Neural cell (in vitro differentiated cells): ENCODE measurements around the gene HIPK4. TPM values are rescaled to one million over a fixed set of nuclear protein-coding genes. Genes with fewer than 3 reads are reported as not detected.

Source experiments
- H2AFZ ChIP-seq: fragments of 200-600, 300-800 bp; sonication (generic), shearing (Covaris generic); 2 replicates; pipeline ENCODE4 v1.6.0; 2014; ENCODE audit warnings: low read depth, mild to moderate bottlenecking, antibody characterized with exemption, low read length, moderate library complexity
- H3F3A ChIP-seq: fragments of 200-600 bp; shearing (Covaris generic); 2 replicates; pipeline ENCODE4 v1.6.1; 2016; ENCODE audit warnings: mild to moderate bottlenecking, moderate library complexity, mixed read lengths, antibody characterized with exemption, low read length; ENCODE audit not compliant: insufficient read depth, poor library complexity, severe bottlenecking
- H3K27ac ChIP-seq: fragments of 200-600, 300-800 bp; sonication (generic), shearing (Covaris generic); 2 replicates; pipeline ENCODE4 v1.5.1; 2014; ENCODE audit warnings: mild to moderate bottlenecking, low read length, moderate library complexity
- H3K27me3 ChIP-seq: fragments of 300-800, 200-600 bp; sonication (generic), shearing (Covaris generic); 2 replicates; pipeline ENCODE4 v1.6.0; 2014; ENCODE audit warnings: mild to moderate bottlenecking, low read depth, low read length, moderate library complexity; ENCODE audit not compliant: insufficient read depth
- H3K36me3 ChIP-seq: fragments of 300-800, 200-600 bp; sonication (generic), shearing (Covaris generic); 2 replicates; pipeline ENCODE4 v1.5.1; 2014; ENCODE audit warnings: mild to moderate bottlenecking, antibody characterized with exemption, low read length, moderate library complexity; ENCODE audit not compliant: insufficient read depth
- H3K4me2 ChIP-seq: fragments of 300-800, 200-600 bp; sonication (generic), shearing (Covaris generic); 2 replicates; pipeline ENCODE4 v1.6.0; 2014; ENCODE audit warnings: mild to moderate bottlenecking, low read length
- H3K4me3 ChIP-seq: fragments of 300-800, 200-600 bp; sonication (generic), shearing (Covaris generic); 2 replicates; pipeline ENCODE4 v1.5.1; 2014; ENCODE audit warnings: mild to moderate bottlenecking, low read length, moderate library complexity
- H3K79me2 ChIP-seq: fragments of 200-600 bp; shearing (Covaris generic); replicated peaks from 2 replicates; pipeline ENCODE4 v1.6.0; 2014; ENCODE audit warnings: mild to moderate bottlenecking, low read length, moderate library complexity; ENCODE audit not compliant: insufficient read depth
- H3K9ac ChIP-seq: fragments of 300-800, 200-600 bp; sonication (generic), shearing (Covaris generic); 2 replicates; pipeline ENCODE4 v1.6.1; 2016; ENCODE audit warnings: mild to moderate bottlenecking, low read length, mixed read lengths
- H3K9me2 ChIP-seq: fragments of 200-600 bp; shearing (Covaris generic); 2 replicates; pipeline ENCODE4 v1.6.1; 2016; ENCODE audit warnings: mild to moderate bottlenecking, low read length, mixed read lengths; ENCODE audit not compliant: insufficient read depth
- H3K9me3 ChIP-seq: fragments of 200-600, 300-800 bp; sonication (generic), shearing (Covaris generic); 2 replicates; pipeline ENCODE4 v1.6.1; 2016; ENCODE audit warnings: mild to moderate bottlenecking, mixed run types, low read length, moderate library complexity, mixed read lengths
- H4K20me1 ChIP-seq: fragments of 200-600 bp; shearing (Covaris generic); 2 replicates; pipeline ENCODE4 v1.6.1; 2016; ENCODE audit warnings: mild to moderate bottlenecking, mixed run types; ENCODE audit not compliant: insufficient read depth
- EP300 ChIP-seq: fragments of 450-650 bp; conservative IDR thresholded peaks from 2 replicates; pipeline ENCODE4 v1.6.1; 2014; ENCODE audit warnings: antibody characterized with exemption, mild to moderate bottlenecking, moderate library complexity; ENCODE audit not compliant: poor library complexity, severe bottlenecking
- EZH2 ChIP-seq: fragments of 200-600, 300-800 bp; shearing (Covaris generic), sonication (generic); IDR thresholded peaks from 2 replicates; pipeline ENCODE4 v1.6.1; 2014; ENCODE audit warnings: antibody characterized with exemption, low read length, borderline replicate concordance, mild to moderate bottlenecking; ENCODE audit not compliant: insufficient read depth, poor library complexity, severe bottlenecking
- MXI1 ChIP-seq: fragments of 450-650 bp; conservative IDR thresholded peaks from 2 replicates; pipeline ENCODE4 v1.6.1; 2014; ENCODE audit warnings: antibody characterized with exemption, mild to moderate bottlenecking; ENCODE audit not compliant: poor library complexity, severe bottlenecking
- POLR2AphosphoS5 ChIP-seq: IDR thresholded peaks from 2 replicates; pipeline ENCODE4 v1.6.1; 2012
- RAD21 ChIP-seq: fragments of 450-650 bp; conservative IDR thresholded peaks from 2 replicates; pipeline ENCODE4 v1.6.1; 2014; ENCODE audit warnings: antibody characterized with exemption, mild to moderate bottlenecking, moderate library complexity
- SMC3 ChIP-seq: fragments of 450-650 bp; conservative IDR thresholded peaks from 2 replicates; pipeline ENCODE4 v1.6.1; 2014; ENCODE audit warnings: antibody characterized with exemption, mild to moderate bottlenecking, moderate library complexity; ENCODE audit not compliant: poor library complexity
- TAF1 ChIP-seq: IDR thresholded peaks from 2 replicates; pipeline ENCODE4 v1.6.1; 2012; ENCODE audit warnings: low read depth
- polyA plus RNA-seq: library from polyadenylated mRNA; depleted of rRNA; stranded (reverse); fragments of >200 nt; gene quantifications from 2 replicates; pipeline ENCODE4 v1.2.3, GENCODE V29; 2014
- TF ChIP-seq, protein P1 (sequence below): fragments of 450-650 bp; IDR thresholded peaks from 2 replicates; pipeline ENCODE4 v1.5.1; 2014; ENCODE audit warnings: antibody characterized with exemption, mild to moderate bottlenecking, moderate library complexity; ENCODE audit not compliant: poor library complexity, severe bottlenecking
- TF ChIP-seq, protein P2 (sequence below): IDR thresholded peaks from 2 replicates; pipeline ENCODE4 v1.6.1; 2012; ENCODE audit warnings: borderline replicate concordance

The HIPK4 gene
- polyA plus RNA-seq, 1 donor from 2014 or later, result not detected

DNA sequence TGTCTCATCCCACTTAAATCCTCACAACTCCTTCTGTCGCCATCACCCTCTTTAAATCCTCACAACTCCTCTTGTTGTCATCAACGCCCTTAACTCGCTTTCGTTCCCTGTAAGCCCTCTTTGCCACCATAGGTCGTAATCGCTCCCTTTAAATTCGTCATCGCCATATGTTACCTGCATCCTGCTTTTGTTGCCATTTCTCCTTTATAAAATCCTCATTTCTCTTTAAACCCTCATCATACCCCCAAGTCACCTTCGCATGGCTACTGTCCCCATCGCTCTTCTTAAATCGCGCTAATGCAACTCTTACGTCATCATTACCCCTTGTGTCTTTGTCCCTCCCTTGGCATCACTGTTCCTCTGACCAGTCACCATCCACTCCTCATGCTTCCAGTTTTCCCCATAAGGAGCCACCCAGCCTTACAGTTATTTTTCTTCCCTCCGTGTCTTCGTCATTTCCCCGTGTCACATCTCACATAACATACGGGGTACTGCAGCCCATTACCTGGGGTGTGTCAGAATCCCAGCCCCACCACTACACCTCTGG, 40.9 kb downstream of the HIPK4 start:
- peak overlapping the region; percentile 94 for H3K27ac ChIP-seq
- TF ChIP-seq TAF1 (no peak), POLR2AphosphoS5 (peak; percentile 33), EZH2 (no peak)
- TF ChIP-seq, protein P1, sequence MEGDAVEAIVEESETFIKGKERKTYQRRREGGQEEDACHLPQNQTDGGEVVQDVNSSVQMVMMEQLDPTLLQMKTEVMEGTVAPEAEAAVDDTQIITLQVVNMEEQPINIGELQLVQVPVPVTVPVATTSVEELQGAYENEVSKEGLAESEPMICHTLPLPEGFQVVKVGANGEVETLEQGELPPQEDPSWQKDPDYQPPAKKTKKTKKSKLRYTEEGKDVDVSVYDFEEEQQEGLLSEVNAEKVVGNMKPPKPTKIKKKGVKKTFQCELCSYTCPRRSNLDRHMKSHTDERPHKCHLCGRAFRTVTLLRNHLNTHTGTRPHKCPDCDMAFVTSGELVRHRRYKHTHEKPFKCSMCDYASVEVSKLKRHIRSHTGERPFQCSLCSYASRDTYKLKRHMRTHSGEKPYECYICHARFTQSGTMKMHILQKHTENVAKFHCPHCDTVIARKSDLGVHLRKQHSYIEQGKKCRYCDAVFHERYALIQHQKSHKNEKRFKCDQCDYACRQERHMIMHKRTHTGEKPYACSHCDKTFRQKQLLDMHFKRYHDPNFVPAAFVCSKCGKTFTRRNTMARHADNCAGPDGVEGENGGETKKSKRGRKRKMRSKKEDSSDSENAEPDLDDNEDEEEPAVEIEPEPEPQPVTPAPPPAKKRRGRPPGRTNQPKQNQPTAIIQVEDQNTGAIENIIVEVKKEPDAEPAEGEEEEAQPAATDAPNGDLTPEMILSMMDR, result no peak

DNA sequence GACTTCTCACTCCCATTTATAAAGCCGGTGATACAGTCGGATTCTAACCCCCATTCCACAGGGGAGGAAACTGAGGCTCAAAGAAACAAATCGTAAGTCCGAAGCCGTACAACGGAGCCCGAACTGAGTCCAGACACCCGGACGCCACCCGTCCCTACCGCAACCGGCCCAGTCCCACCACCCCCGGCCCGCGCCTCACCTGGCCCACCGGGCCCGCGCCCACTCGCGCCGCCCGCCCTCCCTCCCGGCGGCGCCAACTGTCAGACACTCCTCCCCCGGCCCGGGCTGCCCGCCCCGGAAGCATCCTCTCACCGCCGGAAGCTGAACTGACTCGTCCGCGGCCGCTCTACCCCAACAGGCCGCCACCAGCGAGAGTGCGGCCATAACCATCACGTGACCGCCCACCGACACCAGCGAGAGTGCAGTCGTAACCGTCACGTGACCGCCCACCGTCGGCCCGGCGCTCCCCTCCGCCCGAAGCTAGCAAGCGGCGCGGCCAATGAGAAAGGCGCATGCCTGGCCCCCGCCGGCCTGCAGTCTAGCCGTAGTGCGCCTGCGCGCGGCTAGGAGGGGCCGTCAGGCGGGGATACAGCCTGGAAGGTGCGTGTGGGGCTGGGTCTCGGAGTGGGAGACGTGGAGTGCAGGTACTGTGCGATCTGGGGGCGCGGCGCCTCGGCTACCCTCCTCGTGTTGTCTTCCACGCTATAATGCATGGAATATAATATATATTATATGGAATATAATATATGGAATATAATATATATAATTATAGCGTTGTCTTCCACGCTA, 41.7 kb downstream of the HIPK4 start, which contains the start of the genes C19orf47 and PLD3:
Gene C19orf47, minus strand, starts transcription at position 273 of the 789 bp plus-strand sequence. CDS start 6,540 bp downstream, outside the sequence.
Gene PLD3, plus strand, starts transcription at position 571 of the 789 bp plus-strand sequence. CDS start 17,789 bp downstream, outside the sequence.
- Histone ChIP-seq H2AFZ (peak within 1 kb of the TSS; percentile 93), H3K79me2 (peaks cover 30% of the 10 kb centered on the region), H3K36me3 (no peaks in the 10 kb centered on the region), H3F3A (no peaks in the 10 kb centered on the region), H3K27ac (peak within 1 kb of the TSS; percentile 94), H3K9ac (peak within 1 kb of the TSS; percentile 89), H3K9me2 (no peaks in the 10 kb centered on the region), H3K27me3 (no peaks in the 10 kb centered on the region), H3K9me3 (no peaks in the 10 kb centered on the region), H3K4me2 (peak within 1 kb of the TSS; percentile 95), H3K4me3 (peak within 1 kb of the TSS; percentile 83), H4K20me1 (no peaks in the 10 kb centered on the region)
- peak; percentile 96 for TF ChIP-seq POLR2AphosphoS5
- TF ChIP-seq EP300, result peak; percentile 71
- TF ChIP-seq RAD21, result no peak
- TF ChIP-seq, protein P1, result peak; percentile 6
- no peak for TF ChIP-seq SMC3
- no peak for TF ChIP-seq EZH2
- TF ChIP-seq, protein P2, sequence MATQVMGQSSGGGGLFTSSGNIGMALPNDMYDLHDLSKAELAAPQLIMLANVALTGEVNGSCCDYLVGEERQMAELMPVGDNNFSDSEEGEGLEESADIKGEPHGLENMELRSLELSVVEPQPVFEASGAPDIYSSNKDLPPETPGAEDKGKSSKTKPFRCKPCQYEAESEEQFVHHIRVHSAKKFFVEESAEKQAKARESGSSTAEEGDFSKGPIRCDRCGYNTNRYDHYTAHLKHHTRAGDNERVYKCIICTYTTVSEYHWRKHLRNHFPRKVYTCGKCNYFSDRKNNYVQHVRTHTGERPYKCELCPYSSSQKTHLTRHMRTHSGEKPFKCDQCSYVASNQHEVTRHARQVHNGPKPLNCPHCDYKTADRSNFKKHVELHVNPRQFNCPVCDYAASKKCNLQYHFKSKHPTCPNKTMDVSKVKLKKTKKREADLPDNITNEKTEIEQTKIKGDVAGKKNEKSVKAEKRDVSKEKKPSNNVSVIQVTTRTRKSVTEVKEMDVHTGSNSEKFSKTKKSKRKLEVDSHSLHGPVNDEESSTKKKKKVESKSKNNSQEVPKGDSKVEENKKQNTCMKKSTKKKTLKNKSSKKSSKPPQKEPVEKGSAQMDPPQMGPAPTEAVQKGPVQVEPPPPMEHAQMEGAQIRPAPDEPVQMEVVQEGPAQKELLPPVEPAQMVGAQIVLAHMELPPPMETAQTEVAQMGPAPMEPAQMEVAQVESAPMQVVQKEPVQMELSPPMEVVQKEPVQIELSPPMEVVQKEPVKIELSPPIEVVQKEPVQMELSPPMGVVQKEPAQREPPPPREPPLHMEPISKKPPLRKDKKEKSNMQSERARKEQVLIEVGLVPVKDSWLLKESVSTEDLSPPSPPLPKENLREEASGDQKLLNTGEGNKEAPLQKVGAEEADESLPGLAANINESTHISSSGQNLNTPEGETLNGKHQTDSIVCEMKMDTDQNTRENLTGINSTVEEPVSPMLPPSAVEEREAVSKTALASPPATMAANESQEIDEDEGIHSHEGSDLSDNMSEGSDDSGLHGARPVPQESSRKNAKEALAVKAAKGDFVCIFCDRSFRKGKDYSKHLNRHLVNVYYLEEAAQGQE, result peak; percentile 18
- TF ChIP-seq TAF1, result peak; percentile 76
- TF ChIP-seq MXI1, result peak; percentile 69

More for the DNA sequence above, 40.9 kb downstream of the HIPK4 start:
- Histone ChIP-seq H3K9me2 (no peaks in the 10 kb centered on the region), H3K79me2 (peaks cover 30% of the 10 kb centered on the region), H3K4me2 (peak overlapping the region; percentile 95), H3F3A (no peaks in the 10 kb centered on the region), H3K36me3 (no peaks in the 10 kb centered on the region), H3K9ac (peak overlapping the region; percentile 89), H3K27me3 (no peaks in the 10 kb centered on the region), H4K20me1 (no peaks in the 10 kb centered on the region), H2AFZ (peak overlapping the region; percentile 93), H3K4me3 (peak overlapping the region; percentile 83), H3K9me3 (no peaks in the 10 kb centered on the region)
